Esophagus squamous epithelium (tissue), 5 donors: Measurements from ENCODE around the gene NRG3. TPM values are rescaled to one million over a fixed set of nuclear protein-coding genes. Genes with fewer than 3 reads are reported as not detected.

Experiments used
- DNase-seq: peaks from one replicate; lab custom pipeline; 2025; lab: John Stamatoyannopoulos, UW
- H3K27ac ChIP-seq, 4 donors: fragments of 200-600 bp; sonication (generic); one replicate each; pipeline ENCODE4 v1.5.1; 2016 to 2019; ENCODE audit warnings: mild to moderate bottlenecking in 1 of 4
- H3K27me3 ChIP-seq, 4 donors: fragments of 200-600 bp; sonication (generic); 1 replicate in 3 of 4; 2 replicates in 1 of 4; pipeline versions ENCODE4 v1.5.1 to v1.6.0; 2017 to 2021; ENCODE audit warnings: antibody characterized with exemption in 1 of 4
- H3K36me3 ChIP-seq, 3 donors: fragments of 200-600 bp; sonication (generic); one replicate each; pipeline ENCODE4 v1.5.1; 2016 to 2019
- H3K4me1 ChIP-seq, 3 donors: fragments of 200-600 bp; sonication (generic); one replicate each; pipeline ENCODE4 v1.5.1; 2017 to 2019
- H3K4me3 ChIP-seq, 4 donors: fragments of 200-600 bp; sonication (generic); 1 replicate in 3 of 4; 2 replicates in 1 of 4; pipeline ENCODE4 v1.5.1; 2016 to 2019; ENCODE audit warnings: mild to moderate bottlenecking in 2 of 4, moderate library complexity in 1 of 4
- H3K9me3 ChIP-seq, 3 donors: fragments of 200-600 bp; sonication (generic); one replicate each; pipeline ENCODE4 v1.5.1; 2016 to 2019
- POLR2A ChIP-seq, 4 donors: fragments of 450-650 bp; IDR thresholded peaks; one replicate each; pipeline ENCODE4 v1.6.1; 2017; ENCODE audit warnings: antibody characterized with exemption in 4 of 4, mild to moderate bottlenecking in 4 of 4, moderate library complexity in 3 of 4
- WGBS, 2 donors: methylation state at CpG; one replicate each; pipeline ENCODE4 v1.1.5; 2018; 5-methylcytosine and 5-hydroxymethylcytosine counted together
- intact Hi-C: fragments of 100-400 bp; cut with DNase I; formaldehyde crosslinking; loops from one replicate; pipeline ENCODE4 v1.15.0; 2022
- total RNA-seq, 4 donors: library from RNA; depleted of rRNA; stranded (reverse); fragments of >200 nt; gene quantifications; one replicate each; pipeline ENCODE4 v1.1.0, GENCODE V29; 2016
- TF ChIP-seq, protein P1 (sequence below), 6 experiments: fragments of 450-650 bp in 4 of 6; fragments of 200-600 bp in 2 of 6; sonication (generic) in 2 of 6; IDR thresholded peaks; one replicate each; pipeline ENCODE4 v1.5.1; 2016 to 2019; ENCODE audit warnings: antibody characterized with exemption in 6 of 6, mild to moderate bottlenecking in 4 of 6, moderate library complexity in 4 of 6
- donor health status: DM: yes; HTN: yes; CAD: no.

NRG3 gene
- total RNA-seq, 4 donors from 2014 or later, result 0.19 TPM; not detected in 3

DNA sequence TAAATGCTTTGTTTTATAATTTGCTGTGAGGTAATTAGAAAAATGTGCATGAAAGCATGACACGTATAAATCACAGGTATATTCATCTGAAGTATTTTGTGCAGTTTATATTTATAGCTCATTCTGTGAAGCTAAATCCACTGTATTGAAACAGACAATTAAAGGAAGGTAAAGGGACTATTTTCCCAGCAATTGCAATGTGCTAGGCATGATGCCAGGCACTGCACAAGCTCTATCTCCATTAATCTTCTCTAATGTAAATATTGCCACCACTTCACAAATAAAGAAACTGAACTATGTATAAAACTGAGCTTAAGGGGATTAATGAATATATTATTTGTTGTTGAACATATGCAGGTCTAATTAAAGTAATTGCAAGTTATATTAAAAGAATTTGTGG, 1012.5 kb downstream of the NRG3 start:
- Histone ChIP-seq H3K27ac (no peak overlapping the region), H3K9me3 (no peaks in the 10 kb centered on the region), H3K4me3 (no peak overlapping the region), H3K36me3 (no peaks in the 10 kb centered on the region), H3K4me1 (peaks cover 0 to 4% (median 0%) of the 10 kb centered on the region in 3 donors), H3K27me3 (no peaks in the 10 kb centered on the region)
- no peak for DNase-seq
- TF ChIP-seq, protein P1, sequence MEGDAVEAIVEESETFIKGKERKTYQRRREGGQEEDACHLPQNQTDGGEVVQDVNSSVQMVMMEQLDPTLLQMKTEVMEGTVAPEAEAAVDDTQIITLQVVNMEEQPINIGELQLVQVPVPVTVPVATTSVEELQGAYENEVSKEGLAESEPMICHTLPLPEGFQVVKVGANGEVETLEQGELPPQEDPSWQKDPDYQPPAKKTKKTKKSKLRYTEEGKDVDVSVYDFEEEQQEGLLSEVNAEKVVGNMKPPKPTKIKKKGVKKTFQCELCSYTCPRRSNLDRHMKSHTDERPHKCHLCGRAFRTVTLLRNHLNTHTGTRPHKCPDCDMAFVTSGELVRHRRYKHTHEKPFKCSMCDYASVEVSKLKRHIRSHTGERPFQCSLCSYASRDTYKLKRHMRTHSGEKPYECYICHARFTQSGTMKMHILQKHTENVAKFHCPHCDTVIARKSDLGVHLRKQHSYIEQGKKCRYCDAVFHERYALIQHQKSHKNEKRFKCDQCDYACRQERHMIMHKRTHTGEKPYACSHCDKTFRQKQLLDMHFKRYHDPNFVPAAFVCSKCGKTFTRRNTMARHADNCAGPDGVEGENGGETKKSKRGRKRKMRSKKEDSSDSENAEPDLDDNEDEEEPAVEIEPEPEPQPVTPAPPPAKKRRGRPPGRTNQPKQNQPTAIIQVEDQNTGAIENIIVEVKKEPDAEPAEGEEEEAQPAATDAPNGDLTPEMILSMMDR (IDR thresholded peaks at IDR 0.05), result no peak
- no peak for TF ChIP-seq POLR2A (IDR thresholded peaks at IDR 0.05)
- intact Hi-C loops, result no loop called here
- 31 to 41% methylated on average over 1 of the region's 1 CpG for WGBS, 2 donors

DNA sequence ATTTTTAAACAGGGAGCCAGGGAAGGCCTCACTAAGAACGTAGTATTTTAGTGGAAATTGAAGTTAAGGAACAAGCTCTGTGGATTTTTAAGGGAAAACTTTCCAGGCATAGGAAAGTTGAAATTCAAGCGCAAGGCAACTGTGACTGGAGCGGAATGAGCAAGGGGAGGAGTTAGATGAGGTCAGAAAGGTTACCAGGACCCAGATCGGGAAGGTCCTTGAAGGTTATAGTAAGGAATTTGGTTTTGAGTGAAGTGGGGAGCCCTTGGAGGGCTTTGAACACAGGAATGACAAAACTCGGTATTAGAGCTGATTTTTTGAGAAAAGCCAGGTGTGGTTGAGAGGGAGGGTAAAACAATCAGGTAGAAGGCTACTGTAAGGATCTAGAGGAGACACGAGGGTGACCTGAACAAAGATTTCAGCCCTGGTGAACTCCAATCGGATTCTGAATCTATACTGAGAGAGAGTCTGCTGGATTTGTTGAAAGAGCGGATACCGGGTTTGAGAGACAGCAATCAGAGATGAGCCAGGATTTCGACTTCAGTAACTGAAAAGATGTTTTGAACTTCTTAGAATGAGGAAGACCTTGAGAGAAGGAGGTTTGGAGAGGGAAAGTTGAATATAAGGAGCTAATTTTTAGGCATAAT, 1013.9 kb downstream of the NRG3 start:
- no peak for DNase-seq
- Histone ChIP-seq H3K36me3 (no peaks in the 10 kb centered on the region), H3K27ac (no peak overlapping the region), H3K4me3 (no peak overlapping the region), H3K4me1 (peaks cover 0 to 4% (median 0%) of the 10 kb centered on the region in 3 donors), H3K27me3 (no peaks in the 10 kb centered on the region), H3K9me3 (no peaks in the 10 kb centered on the region)
- intact Hi-C loops, result no loop called here
- 73 to 79% methylated on average over 10 of the region's 10 CpGs for WGBS, 2 donors
- TF ChIP-seq POLR2A (IDR thresholded peaks at IDR 0.05), result no peak
- TF ChIP-seq, protein P1 (IDR thresholded peaks at IDR 0.05), result no peak

DNA sequence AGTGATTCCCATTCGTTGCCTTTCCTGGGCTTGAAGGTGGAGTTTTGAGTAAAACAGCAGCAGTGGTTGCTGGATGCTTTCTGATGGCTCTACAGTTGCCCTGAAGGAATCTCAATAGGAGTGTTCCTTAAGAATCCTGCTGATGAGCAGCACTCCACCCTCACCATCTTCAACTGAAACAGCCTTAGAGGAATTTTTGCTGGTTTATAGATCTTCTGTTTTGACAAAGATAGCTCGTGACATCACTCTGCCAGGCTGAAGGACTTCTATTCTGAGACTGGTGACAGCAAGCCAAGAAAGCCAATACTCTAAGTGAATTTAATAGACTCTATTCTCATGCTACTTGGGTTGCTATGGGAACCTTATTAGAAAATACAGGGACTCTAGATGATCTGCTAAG, 1014.7 kb downstream of the NRG3 start:
- intact Hi-C loops, result no loop called here
- Histone ChIP-seq H3K27ac (no peak overlapping the region), H3K9me3 (no peaks in the 10 kb centered on the region), H3K4me3 (no peak overlapping the region), H3K27me3 (no peaks in the 10 kb centered on the region), H3K4me1 (peaks cover 0 to 4% (median 0%) of the 10 kb centered on the region in 3 donors), H3K36me3 (no peaks in the 10 kb centered on the region)
- TF ChIP-seq POLR2A (IDR thresholded peaks at IDR 0.05), result no peak
- TF ChIP-seq, protein P1 (IDR thresholded peaks at IDR 0.05), result no peak
- WGBS, 2 donors, result 43 to 90% methylated on average over 2 of the region's 2 CpGs
- DNase-seq, result no peak

DNA sequence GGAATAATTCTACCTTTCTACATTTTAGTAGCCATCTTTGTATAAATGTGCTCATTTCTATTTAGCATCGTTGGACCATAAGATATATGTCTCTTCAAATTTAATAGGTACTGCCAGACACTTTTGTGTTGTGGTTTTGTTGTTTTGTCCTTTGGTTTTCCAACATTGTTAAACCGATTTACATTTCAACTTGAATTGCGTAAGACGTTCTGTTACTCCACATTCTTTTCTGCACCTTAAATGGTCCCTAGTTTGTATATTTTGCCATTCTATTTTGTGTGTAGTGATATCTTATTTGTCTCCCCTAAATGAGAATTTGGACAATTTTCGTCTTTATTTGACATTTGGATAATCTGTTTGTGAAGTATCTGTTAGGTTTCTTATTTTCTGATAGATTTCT, 1015.6 kb downstream of the NRG3 start:
- no peak for DNase-seq
- H3K4me3 ChIP-seq, result no peak overlapping the region
- WGBS, 2 donors, result 79 to 80% methylated on average over 5 of the region's 5 CpGs
- H3K27me3 ChIP-seq, result no peaks in the 10 kb centered on the region
- TF ChIP-seq POLR2A (IDR thresholded peaks at IDR 0.05), result no peak
- TF ChIP-seq, protein P1 (IDR thresholded peaks at IDR 0.05), result no peak
- no peaks in the 10 kb centered on the region for H3K9me3 ChIP-seq
- intact Hi-C loops, result no loop called here
- no peaks in the 10 kb centered on the region for H3K36me3 ChIP-seq
- H3K27ac ChIP-seq, result no peak overlapping the region
- H3K4me1 ChIP-seq, result peaks cover 0 to 4% (median 0%) of the 10 kb centered on the region in 3 donors

DNA sequence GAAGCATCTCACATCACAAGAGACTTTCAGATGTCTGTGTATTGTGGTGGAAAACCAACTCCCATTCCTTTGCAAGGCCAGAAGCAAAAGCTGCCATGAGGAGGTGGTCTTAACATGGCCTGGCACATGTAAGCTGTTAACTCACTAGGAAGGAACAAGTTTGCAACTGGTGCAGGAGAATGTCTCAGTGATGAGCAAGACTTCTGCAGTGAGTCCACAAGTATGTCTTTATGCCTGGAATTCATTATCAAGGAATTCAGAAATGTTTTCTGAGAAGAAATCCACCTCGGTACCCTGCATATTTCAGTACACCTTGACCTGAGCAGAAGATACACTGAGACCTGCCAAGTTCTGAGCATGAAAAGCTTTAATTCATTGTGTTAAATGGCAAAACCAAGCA, 1033.1 kb downstream of the NRG3 start:
- no peak for DNase-seq
- Histone ChIP-seq H3K4me3 (no peak overlapping the region), H3K4me1 (no peaks in the 10 kb centered on the region), H3K27ac (no peak overlapping the region), H3K9me3 (no peaks in the 10 kb centered on the region), H3K27me3 (no peaks in the 10 kb centered on the region), H3K36me3 (no peaks in the 10 kb centered on the region)
- WGBS, 2 donors, result 81 to 82% methylated on average over 1 of the region's 1 CpG
- TF ChIP-seq, protein P1 (IDR thresholded peaks at IDR 0.05), result no peak
- TF ChIP-seq POLR2A (IDR thresholded peaks at IDR 0.05), result no peak
- intact Hi-C loops, result no loop called here
